ENCODE measurements around the gene BNC2.

BNC2 gene

DNA sequence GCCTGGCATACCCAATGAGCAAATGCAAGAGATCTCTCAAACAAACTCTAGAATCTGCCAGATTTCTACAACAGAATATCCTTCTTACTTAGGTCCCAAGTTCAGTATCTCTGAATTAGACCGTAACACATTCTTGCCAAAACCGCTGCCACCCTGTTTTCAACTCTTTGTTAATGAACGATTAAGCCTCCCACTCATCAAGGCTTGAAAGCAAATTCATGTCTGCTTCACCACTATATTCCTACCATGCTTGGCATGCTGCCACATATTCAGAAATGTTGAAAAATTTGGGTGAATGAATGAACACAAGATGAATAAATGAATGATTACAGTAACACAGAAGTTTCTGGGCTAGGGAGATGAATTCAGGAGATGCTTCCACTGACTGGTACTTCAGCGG, 119.9 kb downstream of the BNC2 start:
- H3K4me3 ChIP-seq (replicated peaks; ENCODE audit: insufficient read depth, low read length), result no peak overlapping the region
- no peak overlapping the region for H3K27ac ChIP-seq (replicated peaks)
- TF ChIP-seq, protein P1, sequence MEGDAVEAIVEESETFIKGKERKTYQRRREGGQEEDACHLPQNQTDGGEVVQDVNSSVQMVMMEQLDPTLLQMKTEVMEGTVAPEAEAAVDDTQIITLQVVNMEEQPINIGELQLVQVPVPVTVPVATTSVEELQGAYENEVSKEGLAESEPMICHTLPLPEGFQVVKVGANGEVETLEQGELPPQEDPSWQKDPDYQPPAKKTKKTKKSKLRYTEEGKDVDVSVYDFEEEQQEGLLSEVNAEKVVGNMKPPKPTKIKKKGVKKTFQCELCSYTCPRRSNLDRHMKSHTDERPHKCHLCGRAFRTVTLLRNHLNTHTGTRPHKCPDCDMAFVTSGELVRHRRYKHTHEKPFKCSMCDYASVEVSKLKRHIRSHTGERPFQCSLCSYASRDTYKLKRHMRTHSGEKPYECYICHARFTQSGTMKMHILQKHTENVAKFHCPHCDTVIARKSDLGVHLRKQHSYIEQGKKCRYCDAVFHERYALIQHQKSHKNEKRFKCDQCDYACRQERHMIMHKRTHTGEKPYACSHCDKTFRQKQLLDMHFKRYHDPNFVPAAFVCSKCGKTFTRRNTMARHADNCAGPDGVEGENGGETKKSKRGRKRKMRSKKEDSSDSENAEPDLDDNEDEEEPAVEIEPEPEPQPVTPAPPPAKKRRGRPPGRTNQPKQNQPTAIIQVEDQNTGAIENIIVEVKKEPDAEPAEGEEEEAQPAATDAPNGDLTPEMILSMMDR (IDR thresholded peaks at IDR 0.05; ENCODE audit: insufficient read depth, low read length), result no peak
- TF ChIP-seq POLR2AphosphoS5 (IDR thresholded peaks at IDR 0.05; ENCODE audit: low read depth) (no peak), GABPA (IDR thresholded peaks at IDR 0.05; ENCODE audit: low read depth) (no peak)
- H3K27me3 ChIP-seq (ENCODE audit: insufficient read depth, poor library complexity, severe bottlenecking), result no peaks in the 10 kb centered on the region
- DNase-seq (ENCODE audit: low read depth in 1 of 2, low spot score in 1 of 2), result no peak

DNA sequence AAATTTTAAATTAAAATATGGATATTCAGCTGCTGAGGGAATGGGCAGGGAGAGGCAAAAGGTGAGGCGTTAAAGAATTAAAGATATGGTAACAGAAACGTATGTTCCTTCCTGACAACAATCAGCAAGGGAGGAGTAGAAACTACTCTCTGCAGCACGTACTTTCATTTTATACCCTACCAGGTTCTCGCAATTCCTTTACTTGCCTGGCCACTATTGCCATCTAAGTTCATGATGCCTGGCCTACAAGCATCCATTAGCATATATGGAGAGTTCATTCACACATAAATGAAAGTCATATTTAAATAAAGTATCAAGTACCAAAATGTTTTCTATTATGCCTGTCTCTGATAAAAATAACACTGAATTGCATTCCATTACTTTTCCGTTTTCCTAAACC, 125.1 kb downstream of the BNC2 start:
- no peaks in the 10 kb centered on the region for H3K27me3 ChIP-seq (ENCODE audit: insufficient read depth, poor library complexity, severe bottlenecking)
- H3K27ac ChIP-seq (replicated peaks), result no peak overlapping the region
- no peak overlapping the region for H3K4me3 ChIP-seq (replicated peaks; ENCODE audit: insufficient read depth, low read length)
- no peak for DNase-seq (ENCODE audit: low read depth in 1 of 2, low spot score in 1 of 2)
- TF ChIP-seq, protein P1 (IDR thresholded peaks at IDR 0.05; ENCODE audit: insufficient read depth, low read length), result no peak
- no peak for TF ChIP-seq GABPA (IDR thresholded peaks at IDR 0.05; ENCODE audit: low read depth)
- TF ChIP-seq, protein P2, sequence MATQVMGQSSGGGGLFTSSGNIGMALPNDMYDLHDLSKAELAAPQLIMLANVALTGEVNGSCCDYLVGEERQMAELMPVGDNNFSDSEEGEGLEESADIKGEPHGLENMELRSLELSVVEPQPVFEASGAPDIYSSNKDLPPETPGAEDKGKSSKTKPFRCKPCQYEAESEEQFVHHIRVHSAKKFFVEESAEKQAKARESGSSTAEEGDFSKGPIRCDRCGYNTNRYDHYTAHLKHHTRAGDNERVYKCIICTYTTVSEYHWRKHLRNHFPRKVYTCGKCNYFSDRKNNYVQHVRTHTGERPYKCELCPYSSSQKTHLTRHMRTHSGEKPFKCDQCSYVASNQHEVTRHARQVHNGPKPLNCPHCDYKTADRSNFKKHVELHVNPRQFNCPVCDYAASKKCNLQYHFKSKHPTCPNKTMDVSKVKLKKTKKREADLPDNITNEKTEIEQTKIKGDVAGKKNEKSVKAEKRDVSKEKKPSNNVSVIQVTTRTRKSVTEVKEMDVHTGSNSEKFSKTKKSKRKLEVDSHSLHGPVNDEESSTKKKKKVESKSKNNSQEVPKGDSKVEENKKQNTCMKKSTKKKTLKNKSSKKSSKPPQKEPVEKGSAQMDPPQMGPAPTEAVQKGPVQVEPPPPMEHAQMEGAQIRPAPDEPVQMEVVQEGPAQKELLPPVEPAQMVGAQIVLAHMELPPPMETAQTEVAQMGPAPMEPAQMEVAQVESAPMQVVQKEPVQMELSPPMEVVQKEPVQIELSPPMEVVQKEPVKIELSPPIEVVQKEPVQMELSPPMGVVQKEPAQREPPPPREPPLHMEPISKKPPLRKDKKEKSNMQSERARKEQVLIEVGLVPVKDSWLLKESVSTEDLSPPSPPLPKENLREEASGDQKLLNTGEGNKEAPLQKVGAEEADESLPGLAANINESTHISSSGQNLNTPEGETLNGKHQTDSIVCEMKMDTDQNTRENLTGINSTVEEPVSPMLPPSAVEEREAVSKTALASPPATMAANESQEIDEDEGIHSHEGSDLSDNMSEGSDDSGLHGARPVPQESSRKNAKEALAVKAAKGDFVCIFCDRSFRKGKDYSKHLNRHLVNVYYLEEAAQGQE (IDR thresholded peaks at IDR 0.05; ENCODE audit: insufficient replicate concordance, low read depth), result no peak
- TF ChIP-seq POLR2AphosphoS5 (IDR thresholded peaks at IDR 0.05; ENCODE audit: low read depth), result no peak
- no peak for TF ChIP-seq SPI1 (IDR thresholded peaks at IDR 0.05; ENCODE audit: borderline replicate concordance, low read depth)

DNA sequence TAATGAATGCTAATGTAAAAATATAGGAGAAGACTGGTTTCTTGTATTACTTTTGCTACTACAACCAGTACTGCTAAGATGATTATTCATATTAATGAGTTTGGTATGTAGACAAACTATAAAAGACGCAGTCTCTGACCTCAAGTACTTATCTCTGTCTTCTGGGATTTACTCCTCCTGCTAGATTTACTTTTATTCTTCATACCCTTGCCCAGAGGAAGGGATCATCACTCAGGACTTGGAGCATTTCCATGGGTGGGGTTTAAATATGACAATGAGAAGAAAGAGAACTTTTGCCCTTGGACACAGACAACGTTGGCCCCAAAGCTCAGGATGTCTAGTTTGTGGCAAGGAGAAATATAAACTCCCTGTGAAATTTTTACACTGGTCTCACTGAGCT, 126.1 kb downstream of the BNC2 start:
- TF ChIP-seq SPI1 (IDR thresholded peaks at IDR 0.05; ENCODE audit: borderline replicate concordance, low read depth) (no peak), GABPA (IDR thresholded peaks at IDR 0.05; ENCODE audit: low read depth) (no peak), POLR2AphosphoS5 (IDR thresholded peaks at IDR 0.05; ENCODE audit: low read depth) (no peak)
- TF ChIP-seq, protein P2 (IDR thresholded peaks at IDR 0.05; ENCODE audit: insufficient replicate concordance, low read depth), result no peak
- TF ChIP-seq, protein P1 (IDR thresholded peaks at IDR 0.05; ENCODE audit: insufficient read depth, low read length), result no peak
- Histone ChIP-seq H3K27me3 (ENCODE audit: insufficient read depth, poor library complexity, severe bottlenecking) (no peaks in the 10 kb centered on the region), H3K27ac (replicated peaks) (no peak overlapping the region), H3K4me3 (replicated peaks; ENCODE audit: insufficient read depth, low read length) (no peak overlapping the region)
- DNase-seq (ENCODE audit: low read depth in 1 of 2, low spot score in 1 of 2), result no peak

DNA sequence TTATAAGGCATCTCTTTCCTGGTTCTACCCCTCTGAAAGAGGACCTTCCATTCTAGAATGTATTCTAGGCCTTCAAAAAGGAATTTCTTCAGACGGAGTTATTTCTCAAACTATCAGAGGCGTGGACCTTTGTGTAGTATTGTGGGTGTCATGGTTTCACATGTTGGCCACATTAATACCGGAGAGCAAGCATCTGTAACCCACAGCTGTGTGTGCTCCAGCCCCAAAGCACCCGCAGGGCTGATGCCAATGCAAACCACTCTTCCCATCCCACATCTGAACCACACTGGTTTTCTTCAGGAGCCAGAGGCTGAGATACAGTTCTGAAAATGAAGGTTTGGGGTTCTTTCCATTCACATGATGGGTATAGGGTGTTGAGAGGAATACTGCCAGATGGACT, 127.1 kb downstream of the BNC2 start:
- Histone ChIP-seq H3K27me3 (ENCODE audit: insufficient read depth, poor library complexity, severe bottlenecking) (no peaks in the 10 kb centered on the region), H3K4me3 (replicated peaks; ENCODE audit: insufficient read depth, low read length) (no peak overlapping the region), H3K27ac (replicated peaks) (no peak overlapping the region)
- DNase-seq (ENCODE audit: low read depth in 1 of 2, low spot score in 1 of 2), result no peak
- TF ChIP-seq, protein P2 (IDR thresholded peaks at IDR 0.05; ENCODE audit: insufficient replicate concordance, low read depth), result no peak
- TF ChIP-seq POLR2AphosphoS5 (IDR thresholded peaks at IDR 0.05; ENCODE audit: low read depth) (no peak), SPI1 (IDR thresholded peaks at IDR 0.05; ENCODE audit: borderline replicate concordance, low read depth) (no peak), GABPA (IDR thresholded peaks at IDR 0.05; ENCODE audit: low read depth) (no peak)
- TF ChIP-seq, protein P1 (IDR thresholded peaks at IDR 0.05; ENCODE audit: insufficient read depth, low read length), result no peak
